ENCODE measurements around the gene CLINT1. TPM values are rescaled to one million over a fixed set of nuclear protein-coding genes. Genes with fewer than 3 reads are reported as not detected.
"Not testable (repeated sequence)": the region's sequence is repeated elsewhere in the genome, so short reads cannot be mapped to it uniquely, and the experiment has no call there.

Gene CLINT1
- total and polyA plus RNA-seq, 2 experiments from 2014 or later: 56.2 to 56.7 TPM

- no peak for TF ChIP-seq CTCF (IDR thresholded peaks at IDR 0.05; ENCODE audit: low read depth, low read length)
- H3K4me1 ChIP-seq (ENCODE audit: low read depth): no peaks in the 10 kb centered on the region
- H3K36me3 ChIP-seq: no peaks in the 10 kb centered on the region
- DNase-seq (ENCODE audit: low read depth in 1 of 2, low spot score in 1 of 2): no peak
- H3K4me3 ChIP-seq: no peak overlapping the region
- no peaks in the 10 kb centered on the region for H3K27me3 ChIP-seq
- no peak overlapping the region for H3K27ac ChIP-seq
- H3K9me3 ChIP-seq (ENCODE audit: low read depth): no peaks in the 10 kb centered on the region
These were observed 27.9 kb upstream of the CLINT1 start for GRCh38 chr5:157886796-157887380.

- H3K36me3 ChIP-seq; H3K4me3 ChIP-seq; H3K9me3 ChIP-seq (ENCODE audit: low read depth); H3K27ac ChIP-seq; H3K4me1 ChIP-seq (ENCODE audit: low read depth); H3K27me3 ChIP-seq; DNase-seq (ENCODE audit: low read depth in 1 of 2, low spot score in 1 of 2): not testable (repeated sequence)
These were observed 26.1 kb upstream of the CLINT1 start for GRCh38 chr5:157885051-157885450.

GRCh38 chr5:157881498-157881897, 22.6 kb upstream of the CLINT1 start:
- H3K27me3 ChIP-seq; H3K36me3 ChIP-seq; H3K27ac ChIP-seq; DNase-seq (ENCODE audit: low read depth in 1 of 2, low spot score in 1 of 2); H3K4me3 ChIP-seq; H3K9me3 ChIP-seq (ENCODE audit: low read depth); H3K4me1 ChIP-seq (ENCODE audit: low read depth): not testable (repeated sequence)

GRCh38 chr5:157877821-157878220, 18.9 kb upstream of the CLINT1 start:
- no peaks in the 10 kb centered on the region for H3K4me1 ChIP-seq (ENCODE audit: low read depth)
- no peaks in the 10 kb centered on the region for H3K9me3 ChIP-seq (ENCODE audit: low read depth)
- H3K27me3 ChIP-seq: no peaks in the 10 kb centered on the region
- H3K27ac ChIP-seq: no peak overlapping the region
- no peaks in the 10 kb centered on the region for H3K36me3 ChIP-seq
- no peak for TF ChIP-seq CTCF (IDR thresholded peaks at IDR 0.05; ENCODE audit: low read depth, low read length)
- DNase-seq (ENCODE audit: low read depth in 1 of 2, low spot score in 1 of 2): peak in 1 of 2 donors; percentile 17
- no peak overlapping the region for H3K4me3 ChIP-seq

GRCh38 chr5:157874861-157875260, 15.9 kb upstream of the CLINT1 start:
- Histone ChIP-seq H3K9me3 (ENCODE audit: low read depth) (no peaks in the 10 kb centered on the region), H3K4me1 (ENCODE audit: low read depth) (no peaks in the 10 kb centered on the region), H3K27me3 (no peaks in the 10 kb centered on the region), H3K27ac (no peak overlapping the region), H3K4me3 (no peak overlapping the region), H3K36me3 (no peaks in the 10 kb centered on the region)
- TF ChIP-seq CTCF (IDR thresholded peaks at IDR 0.05; ENCODE audit: low read depth, low read length): no peak
- DNase-seq (ENCODE audit: low read depth in 1 of 2, low spot score in 1 of 2): no peak

- Histone ChIP-seq H3K4me3 (no peak overlapping the region), H3K9me3 (ENCODE audit: low read depth) (no peaks in the 10 kb centered on the region), H3K36me3 (no peaks in the 10 kb centered on the region), H3K27me3 (no peaks in the 10 kb centered on the region), H3K27ac (no peak overlapping the region), H3K4me1 (ENCODE audit: low read depth) (no peaks in the 10 kb centered on the region)
- peak in 1 of 2 donors; percentile 69 for DNase-seq (ENCODE audit: low read depth in 1 of 2, low spot score in 1 of 2)
- peak; percentile 5 for TF ChIP-seq CTCF (IDR thresholded peaks at IDR 0.05; ENCODE audit: low read depth, low read length)
These were observed 12.2 kb upstream of the CLINT1 start for GRCh38 chr5:157870837-157871834.
